ENCODE results near the gene ZCCHC2. TPM values are rescaled to one million over a fixed set of nuclear protein-coding genes. Genes with fewer than 3 reads are reported as not detected.
A peak's percentile ranks its signal among the peaks of the same experiment; 100 is the strongest.

The ZCCHC2 gene
- total RNA-seq, 4 donors from 2014 or later = 17.6 to 36.6 (median 22.4) TPM

DNA sequence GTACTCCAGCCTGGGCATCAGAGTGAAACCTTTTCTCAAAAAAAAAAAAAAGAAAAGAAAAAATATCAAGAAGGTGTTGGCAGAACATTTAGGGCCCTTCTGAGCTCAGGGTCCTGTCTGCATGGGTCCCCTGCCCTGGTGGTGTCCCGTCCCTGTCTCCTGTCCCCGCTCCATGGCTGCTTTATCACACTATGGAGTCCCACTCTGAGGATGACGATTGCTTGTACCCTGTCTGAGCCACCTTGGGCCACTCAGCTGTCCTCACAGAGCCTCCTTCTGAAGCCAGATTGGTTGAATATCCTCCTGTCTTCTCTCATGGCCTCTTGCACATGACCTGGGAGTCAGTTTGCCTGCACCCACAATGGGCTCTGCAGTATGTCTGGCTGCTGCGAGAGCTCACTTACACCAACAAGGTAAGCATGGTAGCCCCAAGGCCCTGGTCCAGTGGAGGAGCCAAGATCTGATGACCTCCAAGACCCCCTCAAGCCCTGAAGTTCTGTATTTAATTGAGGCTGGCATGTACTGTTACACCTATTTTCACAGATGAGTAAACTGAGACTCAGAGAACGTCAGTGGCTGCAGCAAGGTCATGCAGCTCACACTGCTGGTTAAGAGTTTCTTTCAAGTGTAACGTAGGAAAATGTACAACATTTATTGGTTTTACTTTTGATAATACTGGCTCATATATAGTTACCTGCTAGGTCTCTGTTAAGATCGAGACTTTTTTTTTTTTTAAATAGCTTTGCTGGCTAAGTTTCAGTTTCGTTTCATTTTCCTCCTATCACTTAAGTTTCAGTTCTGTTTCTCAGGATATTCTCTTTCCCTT is 16.9 kb upstream of the ZCCHC2 start:
- TF ChIP-seq POLR2AphosphoS5 (IDR thresholded peaks at IDR 0.05) (no peak), EP300 (IDR thresholded peaks at IDR 0.05; ENCODE audit: low read depth) (no peak), POLR2A (IDR thresholded peaks at IDR 0.05) (no peak)
- in situ Hi-C loops (cut with MboI; ENCODE audit: low pct_ligation_motif_present in 1 of 4, low pct_unique_long_range_greater_than_20kb in 1 of 4, low sequenced_read_pairs in 3 of 4) (no loop called here), intact Hi-C loops (cut with DNase I; ENCODE audit: low total_unique reads) (loop anchor here (2.0 kb wide), 1 partner anchor 13 kb away; no protein-coding TSS in a partner anchor)
- Histone ChIP-seq H3K4me1 (peaks cover 4 to 18% (median 6%) of the 10 kb centered on the region in 4 donors), H3K27me3 (no peaks in the 10 kb centered on the region), H3K27ac (peak overlapping the region; percentile 16 to 74 (median 64)), H3K9me3 (no peaks in the 10 kb centered on the region), H3K36me3 (no peaks in the 10 kb centered on the region), H3K4me3 (peak overlapping the region; percentile 8 to 48 (median 24))
- 0 to 49% methylated on average over 2 to 8 of the region's 8 CpGs for WGBS, 2 donors (ENCODE audit: low coverage in 1 of 2)
- DNase-seq = no peak

DNA sequence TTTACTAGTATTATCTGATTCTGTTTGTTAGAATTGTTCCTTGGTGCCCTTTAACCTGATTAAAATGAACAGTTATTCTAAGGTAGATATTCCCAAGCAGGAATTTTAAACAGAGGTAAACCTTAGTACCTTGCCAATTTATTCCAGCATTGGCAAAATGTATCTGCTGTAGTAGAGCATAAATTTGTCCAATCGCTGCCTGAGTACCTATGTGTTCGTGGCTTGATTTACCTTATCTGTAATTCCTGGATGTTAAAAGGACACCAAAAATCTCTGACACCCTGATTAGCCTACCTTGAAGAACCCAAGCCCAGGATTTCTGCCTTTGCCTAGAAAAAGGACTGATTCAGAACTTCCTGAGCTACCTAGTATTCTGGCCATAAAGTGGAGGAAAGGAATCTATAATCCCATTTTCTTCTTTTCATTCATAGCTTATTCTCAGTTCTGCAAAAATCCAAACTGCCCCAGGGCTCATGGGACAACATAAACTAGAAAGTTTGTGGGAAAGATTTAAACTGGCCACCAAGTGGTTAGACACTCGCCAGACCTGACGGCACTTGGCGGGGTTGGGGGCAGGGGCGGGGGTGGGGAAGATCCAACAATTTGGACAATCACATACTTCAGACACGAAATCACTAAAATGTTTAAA is 16.2 kb upstream of the ZCCHC2 start:
- peaks cover 0 to 2% of the 10 kb centered on the region in 2 donors for H3K9me3 ChIP-seq
- H3K27ac ChIP-seq = peak overlapping the region; percentile 16 to 74 (median 64)
- H3K27me3 ChIP-seq = no peaks in the 10 kb centered on the region
- WGBS, 2 donors (ENCODE audit: low coverage in 1 of 2) = 48 to 58% methylated on average over 2 to 7 of the region's 7 CpGs
- no peak for DNase-seq
- peaks cover 4 to 18% (median 6%) of the 10 kb centered on the region in 4 donors for H3K4me1 ChIP-seq
- TF ChIP-seq POLR2A (IDR thresholded peaks at IDR 0.05) (no peak), EP300 (IDR thresholded peaks at IDR 0.05; ENCODE audit: low read depth) (no peak), POLR2AphosphoS5 (IDR thresholded peaks at IDR 0.05) (no peak)
- TF ChIP-seq, protein P1, sequence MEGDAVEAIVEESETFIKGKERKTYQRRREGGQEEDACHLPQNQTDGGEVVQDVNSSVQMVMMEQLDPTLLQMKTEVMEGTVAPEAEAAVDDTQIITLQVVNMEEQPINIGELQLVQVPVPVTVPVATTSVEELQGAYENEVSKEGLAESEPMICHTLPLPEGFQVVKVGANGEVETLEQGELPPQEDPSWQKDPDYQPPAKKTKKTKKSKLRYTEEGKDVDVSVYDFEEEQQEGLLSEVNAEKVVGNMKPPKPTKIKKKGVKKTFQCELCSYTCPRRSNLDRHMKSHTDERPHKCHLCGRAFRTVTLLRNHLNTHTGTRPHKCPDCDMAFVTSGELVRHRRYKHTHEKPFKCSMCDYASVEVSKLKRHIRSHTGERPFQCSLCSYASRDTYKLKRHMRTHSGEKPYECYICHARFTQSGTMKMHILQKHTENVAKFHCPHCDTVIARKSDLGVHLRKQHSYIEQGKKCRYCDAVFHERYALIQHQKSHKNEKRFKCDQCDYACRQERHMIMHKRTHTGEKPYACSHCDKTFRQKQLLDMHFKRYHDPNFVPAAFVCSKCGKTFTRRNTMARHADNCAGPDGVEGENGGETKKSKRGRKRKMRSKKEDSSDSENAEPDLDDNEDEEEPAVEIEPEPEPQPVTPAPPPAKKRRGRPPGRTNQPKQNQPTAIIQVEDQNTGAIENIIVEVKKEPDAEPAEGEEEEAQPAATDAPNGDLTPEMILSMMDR (IDR thresholded peaks at IDR 0.05) = no peak
- no peaks in the 10 kb centered on the region for H3K36me3 ChIP-seq
- intact Hi-C loops (cut with DNase I; ENCODE audit: low total_unique reads) = no loop called here
- peak overlapping the region in 3 of 4 donors; percentile 24 to 48 (median 24) for H3K4me3 ChIP-seq
- in situ Hi-C loops (cut with MboI; ENCODE audit: low pct_ligation_motif_present in 1 of 4, low pct_unique_long_range_greater_than_20kb in 1 of 4, low sequenced_read_pairs in 3 of 4) = no loop called here

DNA sequence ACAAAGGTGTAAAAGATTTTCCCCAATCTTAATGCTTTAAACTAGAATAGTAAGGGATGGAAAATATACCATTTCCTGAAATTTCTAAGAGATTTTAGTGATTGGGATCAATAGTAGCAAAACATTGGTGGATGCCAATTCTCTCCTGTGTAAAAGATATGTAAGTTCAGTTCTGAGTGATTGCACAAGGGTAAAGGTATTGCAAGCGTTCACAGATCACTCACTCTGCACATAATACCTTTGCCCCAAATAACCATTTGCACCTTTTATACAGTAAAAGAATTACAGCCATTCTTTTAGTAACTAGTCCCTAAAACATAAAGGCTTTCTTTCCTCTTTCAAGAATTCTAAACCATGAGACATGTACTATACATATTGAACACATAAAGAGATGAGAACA is 13.0 kb upstream of the ZCCHC2 start:
- no peak for DNase-seq
- intact Hi-C loops (cut with DNase I; ENCODE audit: low total_unique reads) = no loop called here
- Histone ChIP-seq H3K4me3 (no peak overlapping the region), H3K27me3 (no peaks in the 10 kb centered on the region), H3K27ac (no peak overlapping the region), H3K9me3 (peaks cover 27 to 29% of the 10 kb centered on the region in 2 donors), H3K36me3 (no peaks in the 10 kb centered on the region), H3K4me1 (peaks cover 4 to 18% (median 6%) of the 10 kb centered on the region in 4 donors)
- in situ Hi-C loops (cut with MboI; ENCODE audit: low pct_ligation_motif_present in 1 of 4, low pct_unique_long_range_greater_than_20kb in 1 of 4, low sequenced_read_pairs in 3 of 4) = no loop called here
- WGBS, 2 donors (ENCODE audit: low coverage in 1 of 2) = 59 to 60% methylated on average over 1 of the region's 1 CpG
- TF ChIP-seq POLR2AphosphoS5 (IDR thresholded peaks at IDR 0.05) = no peak
- TF ChIP-seq, protein P1 (IDR thresholded peaks at IDR 0.05) = no peak
- no peak for TF ChIP-seq POLR2A (IDR thresholded peaks at IDR 0.05)
- no peak for TF ChIP-seq EP300 (IDR thresholded peaks at IDR 0.05; ENCODE audit: low read depth)

GRCh38 chr18:62510789-62511188 is 12.0 kb upstream of the ZCCHC2 start:
- TF ChIP-seq POLR2AphosphoS5 (IDR thresholded peaks at IDR 0.05) = no peak
- TF ChIP-seq, protein P1 (IDR thresholded peaks at IDR 0.05) = no peak
- TF ChIP-seq EP300 (IDR thresholded peaks at IDR 0.05; ENCODE audit: low read depth) = no peak
- TF ChIP-seq POLR2A (IDR thresholded peaks at IDR 0.05) = no peak
- Histone ChIP-seq H3K27ac (no peak overlapping the region), H3K4me3 (no peak overlapping the region), H3K27me3 (no peaks in the 10 kb centered on the region), H3K36me3 (no peaks in the 10 kb centered on the region), H3K4me1 (peaks cover 2 to 14% (median 5%) of the 10 kb centered on the region in 4 donors), H3K9me3 (peaks cover 27 to 31% of the 10 kb centered on the region in 2 donors)
- intact Hi-C loops (cut with DNase I; ENCODE audit: low total_unique reads) = no loop called here
- DNase-seq = no peak
- in situ Hi-C loops (cut with MboI; ENCODE audit: low pct_ligation_motif_present in 1 of 4, low pct_unique_long_range_greater_than_20kb in 1 of 4, low sequenced_read_pairs in 3 of 4) = no loop called here
- WGBS, 2 donors (ENCODE audit: low coverage in 1 of 2) = 98 to 100% methylated on average over 1 to 2 of the region's 2 CpGs

Data from transverse colon (tissue), 4 donors.